Dendritic cell treated with granulocyte-macrophage colony-stimulating factor and Interleukin-4, amounts not matched to agents 40 ng/mL and 50 ng/mL, for 4 days (primary cell): ENCODE measurements around the gene IGF2BP2.
A peak's percentile ranks its signal among the peaks of the same experiment; 100 is the strongest.
"Not testable (repeated sequence)": the region's sequence is repeated elsewhere in the genome, so short reads cannot be mapped to it uniquely, and the experiment has no call there.

Source experiments
- H3K27ac Mint-ChIP-seq: one replicate; pipeline ENCODE4 v1.8.0; 2022; ENCODE audit warnings: mild to moderate bottlenecking, mixed read lengths
- H3K27me3 Mint-ChIP-seq: one replicate; pipeline ENCODE4 v1.8.0; 2022; ENCODE audit warnings: mild to moderate bottlenecking, mixed read lengths
- H3K36me3 Mint-ChIP-seq: one replicate; pipeline ENCODE4 v1.8.0; 2022; ENCODE audit warnings: low read depth, mixed read lengths
- H3K4me1 Mint-ChIP-seq: one replicate; pipeline ENCODE4 v1.8.0; 2022; ENCODE audit warnings: low read depth, mixed read lengths
- H3K4me3 Mint-ChIP-seq: one replicate; pipeline ENCODE4 v1.8.0; 2022; ENCODE audit warnings: mild to moderate bottlenecking, moderate library complexity, mixed read lengths
- H3K9me3 Mint-ChIP-seq: one replicate; pipeline ENCODE4 v1.8.0; 2022; ENCODE audit warnings: mixed read lengths
- intact Hi-C: fragments of 100-400 bp; cut with micrococcal nuclease; formaldehyde crosslinking; loops from one replicate; pipeline ENCODE4 v1.15.0; 2022

Gene IGF2BP2

DNA sequence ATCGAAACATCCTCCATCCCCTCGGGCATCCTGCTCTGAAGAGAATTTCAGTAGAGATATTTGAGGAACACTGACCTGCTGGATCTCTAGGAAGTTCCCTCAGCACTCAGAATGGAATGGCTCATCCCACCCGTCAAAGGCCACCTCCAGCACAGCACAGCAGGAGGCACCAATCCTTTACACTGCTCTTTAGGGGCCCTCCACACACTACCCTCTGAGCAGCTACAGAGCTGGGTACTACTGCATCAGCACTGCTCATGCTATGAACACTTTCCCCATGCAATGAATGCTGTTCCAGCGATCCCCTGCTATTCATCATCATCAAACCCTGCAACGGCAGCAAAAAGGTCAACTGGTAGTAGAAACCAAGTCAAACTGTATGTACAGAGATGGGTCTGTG, 40.5 kb downstream of the IGF2BP2 start:
- Mint-ChIP-seq H3K9me3 (no peaks in the 10 kb centered on the region), H3K4me3 (no peak overlapping the region), H3K4me1 (no peaks in the 10 kb centered on the region), H3K27ac (no peak overlapping the region), H3K36me3 (no peaks in the 10 kb centered on the region), H3K27me3 (no peaks in the 10 kb centered on the region)
- intact Hi-C loops: no loop called here

- Mint-ChIP-seq H3K4me1 (no peaks in the 10 kb centered on the region), H3K9me3 (no peaks in the 10 kb centered on the region), H3K27ac (no peak overlapping the region), H3K27me3 (no peaks in the 10 kb centered on the region), H3K36me3 (no peaks in the 10 kb centered on the region), H3K4me3 (no peak overlapping the region)
- intact Hi-C loops: no loop called here
Observed at GRCh38 chr3:185781759-185782158, 43.1 kb downstream of the IGF2BP2 start.

GRCh38 chr3:185779461-185779860, 45.4 kb downstream of the IGF2BP2 start:
- Mint-ChIP-seq H3K27me3 (no peaks in the 10 kb centered on the region), H3K27ac (no peak overlapping the region), H3K4me3 (no peak overlapping the region), H3K36me3 (no peaks in the 10 kb centered on the region), H3K9me3 (no peaks in the 10 kb centered on the region), H3K4me1 (no peaks in the 10 kb centered on the region)
- intact Hi-C loops: no loop called here

GRCh38 chr3:185778821-185779220, 46.0 kb downstream of the IGF2BP2 start:
- intact Hi-C loops: no loop called here
- Mint-ChIP-seq H3K4me1 (no peaks in the 10 kb centered on the region), H3K36me3 (no peaks in the 10 kb centered on the region), H3K9me3 (no peaks in the 10 kb centered on the region), H3K4me3 (no peak overlapping the region), H3K27ac (no peak overlapping the region), H3K27me3 (no peaks in the 10 kb centered on the region)

GRCh38 chr3:185778094-185778493, 46.7 kb downstream of the IGF2BP2 start:
- H3K9me3 Mint-ChIP-seq: no peaks in the 10 kb centered on the region
- no peaks in the 10 kb centered on the region for H3K4me1 Mint-ChIP-seq
- no peaks in the 10 kb centered on the region for H3K27me3 Mint-ChIP-seq
- H3K27ac Mint-ChIP-seq: no peak overlapping the region
- intact Hi-C loops: no loop called here
- no peak overlapping the region for H3K4me3 Mint-ChIP-seq
- no peaks in the 10 kb centered on the region for H3K36me3 Mint-ChIP-seq

DNA sequence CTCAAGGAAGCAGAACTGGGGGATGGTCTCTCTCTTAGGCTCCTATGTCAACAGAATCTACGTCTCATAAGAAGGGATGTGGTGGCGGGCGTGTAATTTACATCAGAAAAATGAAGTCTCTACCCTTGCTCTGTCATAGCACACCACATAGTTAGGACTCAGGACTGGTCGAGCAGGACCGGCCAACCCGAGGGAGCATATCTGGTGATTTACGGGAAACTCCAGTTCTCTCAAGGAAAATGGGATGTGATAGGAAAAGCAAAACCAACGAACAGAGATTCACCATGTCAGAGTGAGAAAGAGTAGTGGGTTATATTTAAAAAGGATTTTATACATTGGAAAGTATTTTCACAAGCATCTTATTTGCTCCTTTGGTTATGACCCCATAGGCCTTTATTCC, 54.7 kb downstream of the IGF2BP2 start:
- no peaks in the 10 kb centered on the region for H3K27me3 Mint-ChIP-seq
- no peaks in the 10 kb centered on the region for H3K36me3 Mint-ChIP-seq
- intact Hi-C loops: no loop called here

DNA sequence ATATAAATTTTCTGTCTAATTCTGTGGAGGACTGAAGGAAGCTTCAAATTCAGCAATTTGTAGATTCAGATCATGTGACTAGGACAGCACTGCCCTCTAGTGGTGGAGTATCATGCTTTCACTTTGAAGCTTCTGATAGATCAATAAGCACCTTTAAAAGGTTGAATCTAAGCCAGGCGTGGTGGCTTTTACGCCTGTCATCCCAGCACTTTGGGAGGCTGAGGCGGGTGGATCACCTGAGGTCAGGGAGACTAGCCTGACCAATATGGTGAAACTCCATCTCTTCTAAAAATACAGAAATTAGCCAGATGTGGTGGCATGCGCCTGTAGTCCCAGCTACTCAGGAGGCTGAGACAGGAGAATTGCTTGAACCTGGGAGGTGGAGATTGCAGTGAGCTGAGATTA, 56.3 kb downstream of the IGF2BP2 start:
- not testable (repeated sequence) for H3K27me3 Mint-ChIP-seq, H3K9me3 Mint-ChIP-seq, H3K4me3 Mint-ChIP-seq, H3K36me3 Mint-ChIP-seq
- peak overlapping the region; percentile 27 for H3K27ac Mint-ChIP-seq
- H3K4me1 Mint-ChIP-seq: peaks cover 32% of the 10 kb centered on the region
- intact Hi-C loops: loop anchor here (1.0 kb wide), 2 partner anchors 91 to 108 kb away; no protein-coding TSS in a partner anchor

More for the DNA sequence above, 54.7 kb downstream of the IGF2BP2 start:
- Mint-ChIP-seq H3K9me3 (no peaks in the 10 kb centered on the region), H3K27ac (no peak overlapping the region), H3K4me3 (no peak overlapping the region), H3K4me1 (peaks cover 17% of the 10 kb centered on the region)

GRCh38 chr3:185767002-185767688, 57.7 kb downstream of the IGF2BP2 start:
- no peaks in the 10 kb centered on the region for H3K9me3 Mint-ChIP-seq
- H3K36me3 Mint-ChIP-seq: no peaks in the 10 kb centered on the region
- H3K4me1 Mint-ChIP-seq: peaks cover 35% of the 10 kb centered on the region
- intact Hi-C loops: no loop called here
- H3K27me3 Mint-ChIP-seq: no peaks in the 10 kb centered on the region
- H3K4me3 Mint-ChIP-seq: no peak overlapping the region
- H3K27ac Mint-ChIP-seq: no peak overlapping the region

DNA sequence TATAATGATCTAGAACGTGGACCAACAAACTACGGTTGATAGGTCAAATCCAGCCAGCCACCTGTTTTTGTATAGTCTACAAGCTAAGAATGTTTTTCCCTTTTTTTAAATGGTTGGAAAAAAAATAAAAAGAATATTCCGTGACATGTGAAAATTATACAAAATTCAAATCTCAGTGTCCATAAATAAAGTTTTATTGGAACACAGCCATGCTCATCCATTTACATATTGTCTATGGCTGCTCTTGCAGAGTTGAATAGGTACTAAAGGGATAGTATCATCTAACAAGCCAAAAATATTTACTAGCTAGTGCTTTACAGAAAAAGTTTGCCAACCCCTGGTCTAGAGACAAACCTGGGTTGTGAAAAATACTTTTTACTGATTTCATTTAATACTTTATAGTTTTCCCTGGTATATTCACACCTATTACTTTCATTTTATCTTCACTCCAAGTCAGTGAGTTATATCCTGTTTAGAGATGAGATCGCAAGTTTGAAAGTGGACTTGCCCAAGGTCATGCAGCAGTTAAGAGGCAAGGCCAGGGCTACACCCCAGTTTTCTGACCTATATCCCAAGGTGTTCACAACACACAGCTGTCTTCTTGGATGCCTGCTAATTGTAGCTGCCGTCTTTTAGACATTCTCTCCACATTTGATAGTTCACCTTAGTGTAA, 58.4 kb downstream of the IGF2BP2 start:
- Mint-ChIP-seq H3K27me3 (no peaks in the 10 kb centered on the region), H3K4me1 (peaks cover 35% of the 10 kb centered on the region)
- intact Hi-C loops: no loop called here

GRCh38 chr3:185764980-185765370, 59.9 kb downstream of the IGF2BP2 start:
- Mint-ChIP-seq H3K36me3 (no peaks in the 10 kb centered on the region), H3K27ac (peak overlapping the region; percentile 35), H3K4me3 (no peak overlapping the region), H3K4me1 (peaks cover 41% of the 10 kb centered on the region), H3K9me3 (no peaks in the 10 kb centered on the region), H3K27me3 (no peaks in the 10 kb centered on the region)
- intact Hi-C loops: no loop called here

More for the DNA sequence above, 58.4 kb downstream of the IGF2BP2 start:
- H3K27ac Mint-ChIP-seq: no peak overlapping the region
- H3K36me3 Mint-ChIP-seq: no peaks in the 10 kb centered on the region
- H3K9me3 Mint-ChIP-seq: no peaks in the 10 kb centered on the region
- H3K4me3 Mint-ChIP-seq: no peak overlapping the region

DNA sequence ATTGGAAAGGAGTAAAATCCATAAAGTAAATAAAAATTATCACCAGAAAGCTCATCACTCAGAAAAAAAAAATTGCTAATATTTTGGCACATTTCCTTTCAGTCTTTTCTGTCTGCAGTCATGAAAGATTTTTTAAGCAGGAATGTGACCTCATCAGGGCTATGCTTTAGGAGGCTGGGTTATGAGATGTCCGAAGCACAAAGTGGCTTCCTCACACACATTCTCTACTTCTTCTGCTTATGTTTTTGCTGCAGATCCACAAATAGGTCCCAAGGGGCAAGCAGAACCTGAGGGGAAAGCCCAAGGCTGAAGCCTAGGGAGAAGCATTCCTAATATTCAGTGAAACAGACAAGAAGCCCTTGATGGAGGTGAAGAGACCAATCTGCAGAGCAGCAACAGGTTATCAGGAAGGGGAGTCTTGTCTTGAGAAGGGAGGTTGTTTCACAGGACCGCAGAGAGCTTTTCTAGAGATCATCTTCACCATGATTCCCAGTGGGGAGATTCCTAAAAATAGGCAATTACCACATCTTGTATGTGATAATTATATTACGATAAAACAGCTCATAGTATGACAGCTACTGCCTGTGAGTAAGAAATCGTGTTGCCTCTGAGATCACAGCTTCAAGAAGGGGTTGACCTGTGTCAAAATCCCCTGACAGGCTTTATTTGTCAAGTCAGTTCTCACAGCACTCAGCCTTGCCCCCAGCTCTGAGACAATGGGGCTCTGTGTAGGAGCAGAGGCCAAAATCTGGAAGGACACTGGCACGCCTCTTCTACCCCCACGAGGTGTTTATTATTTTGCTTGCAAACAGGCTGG, 60.5 kb downstream of the IGF2BP2 start:
- Mint-ChIP-seq H3K27me3 (no peaks in the 10 kb centered on the region), H3K4me1 (peaks cover 41% of the 10 kb centered on the region), H3K27ac (peak overlapping the region; percentile 35), H3K9me3 (no peaks in the 10 kb centered on the region), H3K4me3 (no peak overlapping the region), H3K36me3 (no peaks in the 10 kb centered on the region)
- intact Hi-C loops: no loop called here

DNA sequence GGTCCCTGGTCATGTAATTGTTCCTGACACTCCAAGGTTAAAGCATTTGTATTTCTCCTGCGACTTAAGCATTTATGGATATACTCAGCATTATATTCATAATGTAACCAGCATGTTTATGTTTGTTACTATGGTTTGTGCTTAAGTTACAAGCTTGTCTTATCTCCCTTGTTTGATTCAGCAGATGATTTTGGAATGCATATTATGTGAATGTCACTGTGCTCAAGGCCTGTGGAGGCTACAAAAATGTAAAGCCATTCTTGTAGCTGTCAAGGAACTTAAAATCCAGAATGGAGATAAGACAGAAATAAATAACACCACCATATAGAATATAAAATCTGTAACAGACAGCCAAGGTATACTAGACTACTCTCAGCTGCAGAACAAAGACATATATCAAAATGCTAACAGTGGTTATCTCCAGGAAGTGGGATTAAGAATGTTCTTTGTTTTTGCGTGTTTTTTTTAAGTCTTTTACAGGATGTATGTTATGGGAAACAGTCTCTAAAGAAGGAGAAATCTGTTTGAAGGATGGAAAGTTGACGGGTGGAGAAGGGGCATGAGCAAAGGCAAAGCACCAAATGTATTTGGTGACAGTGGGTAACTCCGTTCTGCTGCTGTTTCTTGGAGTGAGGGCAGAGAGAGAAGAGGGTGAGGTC, 61.4 kb downstream of the IGF2BP2 start:
- Mint-ChIP-seq H3K27me3 (no peaks in the 10 kb centered on the region), H3K4me1 (peaks cover 41% of the 10 kb centered on the region)
- intact Hi-C loops: no loop called here

DNA sequence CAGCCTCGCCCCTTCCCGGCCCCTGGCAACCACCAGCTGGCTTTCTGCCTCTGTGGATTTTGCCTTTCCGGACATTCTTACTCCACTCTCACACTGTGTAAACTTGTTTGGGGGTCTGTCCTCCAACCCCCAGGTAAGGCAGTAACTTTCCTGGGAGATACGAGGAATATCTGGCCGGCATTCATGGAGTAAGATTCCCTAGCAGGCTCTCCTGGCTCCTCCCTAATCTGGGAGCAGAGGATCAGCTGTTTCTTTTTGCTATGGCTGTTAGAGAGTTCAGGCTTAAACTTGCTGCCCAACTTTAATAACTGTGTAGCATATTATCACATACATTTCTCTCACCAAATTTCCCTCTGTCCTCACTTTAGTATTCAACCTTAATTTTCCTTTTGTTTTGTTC, 64.3 kb downstream of the IGF2BP2 start:
- intact Hi-C loops: no loop called here
- H3K9me3 Mint-ChIP-seq: peaks cover 12% of the 10 kb centered on the region
- no peak overlapping the region for H3K4me3 Mint-ChIP-seq
- peaks cover 28% of the 10 kb centered on the region for H3K4me1 Mint-ChIP-seq
- no peak overlapping the region for H3K27ac Mint-ChIP-seq
- no peaks in the 10 kb centered on the region for H3K27me3 Mint-ChIP-seq
- H3K36me3 Mint-ChIP-seq: peaks cover 11% of the 10 kb centered on the region

More for the DNA sequence above, 61.4 kb downstream of the IGF2BP2 start:
- Mint-ChIP-seq H3K4me3 (no peak overlapping the region), H3K27ac (no peak overlapping the region), H3K9me3 (no peaks in the 10 kb centered on the region), H3K36me3 (no peaks in the 10 kb centered on the region)

DNA sequence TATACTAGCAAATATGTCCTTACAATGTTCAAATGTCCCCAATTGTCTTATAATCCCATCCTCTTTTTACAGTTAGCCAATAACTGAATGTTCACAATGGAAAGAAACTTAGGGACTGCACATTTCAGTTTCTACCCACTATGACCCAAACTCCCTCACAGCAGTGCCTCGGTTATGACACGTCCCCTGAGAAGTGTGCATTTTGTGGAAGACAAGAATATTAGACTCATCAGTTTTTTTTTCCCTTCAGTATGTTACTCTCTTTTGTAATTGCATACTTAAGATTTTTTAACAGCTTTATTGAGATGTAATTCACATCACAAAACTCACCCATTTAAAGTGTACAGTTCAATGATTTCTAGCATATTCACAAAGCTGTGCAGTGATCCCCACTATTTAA, 64.8 kb downstream of the IGF2BP2 start:
- Mint-ChIP-seq H3K9me3 (peaks cover 17% of the 10 kb centered on the region), H3K27ac (no peak overlapping the region), H3K27me3 (no peaks in the 10 kb centered on the region), H3K36me3 (peaks cover 13% of the 10 kb centered on the region), H3K4me1 (peaks cover 23% of the 10 kb centered on the region), H3K4me3 (no peak overlapping the region)
- intact Hi-C loops: no loop called here
